Measurements from ENCODE around the gene NLGN4X.
"Not testable (repeated sequence)": the region's sequence is repeated elsewhere in the genome, so short reads cannot be mapped to it uniquely, and the experiment has no call there.

NLGN4X gene

DNA sequence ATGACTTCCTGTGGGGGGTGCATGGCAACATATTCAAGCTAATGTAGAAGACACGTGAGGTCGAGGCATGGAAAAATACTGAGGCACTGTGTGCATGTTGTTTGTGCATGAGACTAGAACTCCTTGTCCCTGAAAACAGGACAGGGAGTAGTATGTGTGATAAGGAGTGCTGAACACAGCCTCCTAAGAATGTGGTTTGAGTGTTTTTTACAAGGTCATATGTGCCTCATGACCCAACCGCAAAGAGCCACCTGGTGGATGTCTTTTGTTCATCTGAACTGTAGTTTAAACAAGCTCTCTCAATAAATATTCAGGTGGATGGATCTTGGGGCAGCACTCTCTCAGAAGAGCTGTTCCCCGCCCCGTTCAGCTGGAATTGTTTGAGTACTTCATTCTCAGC, 226.6 kb downstream of the NLGN4X start:
- Mint-ChIP-seq H3K4me1 (no peaks in the 10 kb centered on the region), H3K9me3 (no peaks in the 10 kb centered on the region), H3K27me3 (no peaks in the 10 kb centered on the region), H3K36me3 (no peaks in the 10 kb centered on the region), H3K27ac (no peak overlapping the region), H3K4me3 (no peak overlapping the region)
- no peak for ATAC-seq

- no peaks in the 10 kb centered on the region for H3K36me3 Mint-ChIP-seq
- no peak for ATAC-seq
- no peaks in the 10 kb centered on the region for H3K9me3 Mint-ChIP-seq
- no peak overlapping the region for H3K4me3 Mint-ChIP-seq
- no peaks in the 10 kb centered on the region for H3K4me1 Mint-ChIP-seq
- H3K27me3 Mint-ChIP-seq = no peaks in the 10 kb centered on the region
- H3K27ac Mint-ChIP-seq = no peak overlapping the region
Observed at GRCh38 chrX:5998901-5999300, 229.8 kb downstream of the NLGN4X start.

- H3K4me3 Mint-ChIP-seq = no peak overlapping the region
- ATAC-seq = no peak
- H3K4me1 Mint-ChIP-seq = no peaks in the 10 kb centered on the region
Observed at GRCh38 chrX:5998456-5998855, 230.2 kb downstream of the NLGN4X start.

DNA sequence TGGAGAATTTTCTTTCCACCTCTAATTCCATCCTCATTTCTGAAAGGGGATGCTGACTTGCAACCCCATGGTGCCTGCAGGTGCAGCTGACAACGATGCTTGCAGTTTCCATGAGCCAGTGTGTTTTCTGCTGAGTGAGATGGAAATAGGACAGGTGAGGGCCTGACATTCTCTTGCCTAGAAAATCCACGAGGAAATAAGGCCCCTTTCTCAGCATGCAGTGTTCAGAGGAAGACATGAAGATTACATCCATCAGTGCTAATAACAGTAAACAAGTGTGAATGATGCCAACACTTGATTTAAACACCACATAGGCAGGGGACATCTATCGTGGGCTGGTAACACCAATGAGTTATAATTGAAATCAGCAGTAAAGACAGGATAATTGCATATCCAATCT, 237.3 kb downstream of the NLGN4X start:
- Mint-ChIP-seq H3K4me3 (no peak overlapping the region), H3K4me1 (no peaks in the 10 kb centered on the region), H3K27me3 (no peaks in the 10 kb centered on the region), H3K9me3 (no peaks in the 10 kb centered on the region), H3K36me3 (no peaks in the 10 kb centered on the region), H3K27ac (no peak overlapping the region)
- no peak for ATAC-seq

More at GRCh38 chrX:5998456-5998855, 230.2 kb downstream of the NLGN4X start:
- H3K27ac Mint-ChIP-seq = no peak overlapping the region
- no peaks in the 10 kb centered on the region for H3K27me3 Mint-ChIP-seq
- H3K9me3 Mint-ChIP-seq = no peaks in the 10 kb centered on the region
- H3K36me3 Mint-ChIP-seq = no peaks in the 10 kb centered on the region

GRCh38 chrX:5979338-5979737, 249.3 kb downstream of the NLGN4X start:
- H3K27ac Mint-ChIP-seq = no peak overlapping the region
- no peak for ATAC-seq

GRCh38 chrX:5976332-5976731, 252.3 kb downstream of the NLGN4X start:
- no peaks in the 10 kb centered on the region for H3K4me1 Mint-ChIP-seq
- no peak overlapping the region for H3K27ac Mint-ChIP-seq
- ATAC-seq = no peak
- H3K4me3 Mint-ChIP-seq = no peak overlapping the region
- H3K9me3 Mint-ChIP-seq = no peaks in the 10 kb centered on the region
- H3K27me3 Mint-ChIP-seq = no peaks in the 10 kb centered on the region
- H3K36me3 Mint-ChIP-seq = no peaks in the 10 kb centered on the region

More at GRCh38 chrX:5979338-5979737, 249.3 kb downstream of the NLGN4X start:
- Mint-ChIP-seq H3K4me1 (no peaks in the 10 kb centered on the region), H3K36me3 (no peaks in the 10 kb centered on the region), H3K4me3 (no peak overlapping the region), H3K9me3 (no peaks in the 10 kb centered on the region), H3K27me3 (no peaks in the 10 kb centered on the region)

DNA sequence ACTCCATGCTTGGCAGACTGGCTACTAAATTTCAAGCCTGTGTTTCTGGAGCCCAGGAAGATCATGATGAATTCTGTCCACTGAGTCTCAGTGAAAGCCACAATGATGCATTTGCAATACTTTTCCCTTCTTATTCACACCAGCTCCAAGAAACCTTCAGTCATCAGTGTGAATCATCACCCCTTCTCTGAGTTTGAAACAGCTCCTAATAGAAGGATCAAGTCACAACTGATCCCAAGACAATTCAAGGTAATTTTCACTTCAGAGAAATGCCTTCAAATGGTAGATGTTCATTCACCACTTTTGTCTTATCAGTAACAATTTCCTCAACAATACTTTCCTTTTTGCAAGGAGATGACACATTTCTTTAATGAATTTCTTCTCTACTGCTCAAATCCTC, 257.4 kb downstream of the NLGN4X start:
- H3K27ac Mint-ChIP-seq = no peak overlapping the region
- no peaks in the 10 kb centered on the region for H3K27me3 Mint-ChIP-seq
- ATAC-seq = no peak
- H3K9me3 Mint-ChIP-seq = no peaks in the 10 kb centered on the region
- no peaks in the 10 kb centered on the region for H3K36me3 Mint-ChIP-seq
- no peak overlapping the region for H3K4me3 Mint-ChIP-seq
- H3K4me1 Mint-ChIP-seq = no peaks in the 10 kb centered on the region

DNA sequence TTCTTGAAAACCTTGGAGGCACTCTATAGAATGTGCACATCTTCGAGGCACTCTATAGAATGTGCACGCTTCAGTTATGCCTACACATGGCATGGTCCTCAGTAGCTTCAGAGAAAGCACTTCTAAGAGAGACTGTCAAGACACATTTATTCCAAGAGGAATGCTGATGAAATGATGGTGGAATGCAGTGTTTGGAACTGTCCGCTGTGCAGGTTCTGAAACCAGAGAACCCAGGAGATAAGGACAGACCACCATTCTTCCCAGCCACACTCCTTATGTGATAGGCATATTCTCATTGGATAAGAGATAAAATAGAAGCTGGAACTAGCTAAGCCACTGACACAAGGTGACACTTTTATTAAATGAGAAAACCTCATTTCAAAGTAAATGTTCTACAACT, 263.3 kb downstream of the NLGN4X start:
- Mint-ChIP-seq H3K4me3 (no peak overlapping the region), H3K27ac (no peak overlapping the region), H3K36me3 (no peaks in the 10 kb centered on the region), H3K4me1 (no peaks in the 10 kb centered on the region), H3K9me3 (no peaks in the 10 kb centered on the region), H3K27me3 (no peaks in the 10 kb centered on the region)
- no peak for ATAC-seq

GRCh38 chrX:5959286-5959685, 269.4 kb downstream of the NLGN4X start:
- no peak overlapping the region for H3K4me3 Mint-ChIP-seq
- no peaks in the 10 kb centered on the region for H3K4me1 Mint-ChIP-seq
- no peaks in the 10 kb centered on the region for H3K27me3 Mint-ChIP-seq
- H3K27ac Mint-ChIP-seq = no peak overlapping the region
- H3K36me3 Mint-ChIP-seq = no peaks in the 10 kb centered on the region
- ATAC-seq = no peak
- no peaks in the 10 kb centered on the region for H3K9me3 Mint-ChIP-seq

DNA sequence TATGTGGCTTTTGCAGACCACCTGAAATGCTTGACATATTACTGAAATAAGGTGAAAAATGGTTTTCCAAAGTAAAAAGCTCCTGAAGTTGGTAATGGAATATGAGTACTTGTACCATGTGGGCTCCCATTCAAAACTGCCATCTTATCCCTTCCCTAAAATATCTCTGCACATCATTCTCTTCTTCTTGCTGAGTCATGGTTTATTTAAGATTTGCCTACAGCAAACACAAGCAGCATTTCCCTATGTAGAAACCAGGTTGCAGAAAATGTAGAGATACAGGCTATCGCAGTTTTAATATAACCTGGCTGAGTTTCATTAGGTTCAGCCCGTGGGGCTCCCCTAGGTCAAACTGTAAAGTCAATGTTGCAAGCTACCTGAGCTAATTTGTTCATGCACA, 270.1 kb downstream of the NLGN4X start:
- H3K27ac Mint-ChIP-seq = no peak overlapping the region
- H3K36me3 Mint-ChIP-seq = no peaks in the 10 kb centered on the region
- ATAC-seq = no peak
- no peaks in the 10 kb centered on the region for H3K4me1 Mint-ChIP-seq
- no peaks in the 10 kb centered on the region for H3K27me3 Mint-ChIP-seq
- H3K9me3 Mint-ChIP-seq = no peaks in the 10 kb centered on the region
- H3K4me3 Mint-ChIP-seq = no peak overlapping the region

GRCh38 chrX:5957506-5957905, 271.2 kb downstream of the NLGN4X start:
- Mint-ChIP-seq H3K4me1 (no peaks in the 10 kb centered on the region), H3K27ac (no peak overlapping the region), H3K4me3 (no peak overlapping the region), H3K36me3 (no peaks in the 10 kb centered on the region), H3K27me3 (no peaks in the 10 kb centered on the region), H3K9me3 (no peaks in the 10 kb centered on the region)
- ATAC-seq = no peak

- Mint-ChIP-seq H3K27me3 (no peaks in the 10 kb centered on the region), H3K9me3 (peaks cover 4% of the 10 kb centered on the region), H3K36me3 (no peaks in the 10 kb centered on the region), H3K4me1 (no peaks in the 10 kb centered on the region), H3K27ac (no peak overlapping the region), H3K4me3 (no peak overlapping the region)
- no peak for ATAC-seq
Observed at GRCh38 chrX:5936438-5936837, 292.2 kb downstream of the NLGN4X start.

DNA sequence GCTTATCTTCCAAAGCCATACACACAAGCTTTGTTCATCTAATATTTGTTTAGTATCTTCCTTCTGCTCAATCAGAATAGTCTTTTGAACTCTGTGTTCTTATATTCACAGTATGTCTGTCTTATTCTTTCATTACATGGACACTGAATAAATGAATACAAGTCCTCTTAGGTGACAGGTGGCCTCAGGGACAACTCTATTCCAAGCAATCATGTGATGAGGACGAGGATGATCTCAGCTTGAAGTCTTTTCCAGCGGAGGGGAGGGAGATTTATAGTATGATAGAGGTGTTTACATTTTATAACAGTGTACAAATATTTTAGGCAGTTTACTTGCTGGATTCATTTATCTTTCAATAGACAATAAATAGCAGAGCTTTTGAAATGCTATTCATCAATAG, 300.4 kb downstream of the NLGN4X start:
- no peak for ATAC-seq
- H3K9me3 Mint-ChIP-seq = no peaks in the 10 kb centered on the region
- H3K27ac Mint-ChIP-seq = no peak overlapping the region
- no peaks in the 10 kb centered on the region for H3K4me1 Mint-ChIP-seq
- H3K36me3 Mint-ChIP-seq = no peaks in the 10 kb centered on the region
- no peak overlapping the region for H3K4me3 Mint-ChIP-seq
- no peaks in the 10 kb centered on the region for H3K27me3 Mint-ChIP-seq

GRCh38 chrX:5916945-5917344, 311.7 kb downstream of the NLGN4X start:
- no peaks in the 10 kb centered on the region for H3K27me3 Mint-ChIP-seq
- H3K36me3 Mint-ChIP-seq = no peaks in the 10 kb centered on the region
- no peaks in the 10 kb centered on the region for H3K4me1 Mint-ChIP-seq
- ATAC-seq = no peak
- no peak overlapping the region for H3K27ac Mint-ChIP-seq
- H3K4me3 Mint-ChIP-seq = no peak overlapping the region
- H3K9me3 Mint-ChIP-seq = peaks cover 2% of the 10 kb centered on the region

DNA sequence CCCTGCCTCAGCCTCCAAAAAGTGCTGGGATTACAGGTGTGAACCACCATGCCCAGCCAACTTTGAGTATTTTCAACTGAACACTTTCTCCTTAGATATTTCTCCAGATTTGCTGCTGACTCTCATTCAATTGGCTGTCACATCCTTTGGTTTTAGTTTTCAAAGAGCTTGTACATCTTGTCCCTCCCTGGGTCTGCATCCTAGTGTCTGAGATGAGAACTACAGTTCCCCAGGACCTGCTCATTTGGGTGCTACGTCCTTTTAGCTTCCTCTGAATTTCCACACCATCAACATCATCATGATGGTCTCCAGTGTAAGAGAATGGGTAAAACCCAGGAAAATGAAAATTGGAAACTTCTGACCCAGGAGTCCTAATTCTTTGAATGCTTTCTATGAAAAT, 312.9 kb downstream of the NLGN4X start:
- Mint-ChIP-seq H3K4me3 (no peak overlapping the region), H3K36me3 (no peaks in the 10 kb centered on the region), H3K4me1 (no peaks in the 10 kb centered on the region), H3K9me3 (peaks cover 2% of the 10 kb centered on the region), H3K27me3 (no peaks in the 10 kb centered on the region), H3K27ac (no peak overlapping the region)
- ATAC-seq = no peak

DNA sequence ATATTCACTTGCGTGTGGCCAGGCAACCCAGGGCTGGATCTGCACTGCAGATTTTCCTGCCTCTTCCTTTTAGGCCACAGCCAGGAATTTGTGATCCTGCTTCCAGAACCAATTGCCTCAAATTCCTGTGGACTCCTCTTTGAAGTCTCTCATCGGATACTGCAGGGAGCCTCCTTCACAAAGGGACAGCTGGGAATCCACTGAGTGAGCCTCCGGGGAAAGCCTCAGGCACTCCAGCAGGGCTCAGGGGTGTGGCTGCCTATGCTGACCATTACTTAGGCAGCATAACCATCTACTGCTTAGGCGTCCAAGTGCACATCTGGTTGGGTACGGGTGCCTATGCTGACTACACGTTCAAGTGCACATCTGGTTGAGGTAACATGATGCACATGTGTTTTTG, 321.5 kb downstream of the NLGN4X start:
- H3K36me3 Mint-ChIP-seq = no peaks in the 10 kb centered on the region
- no peaks in the 10 kb centered on the region for H3K27me3 Mint-ChIP-seq
- no peak overlapping the region for H3K4me3 Mint-ChIP-seq
- no peak for ATAC-seq
- no peak overlapping the region for H3K27ac Mint-ChIP-seq
- peaks cover 4% of the 10 kb centered on the region for H3K9me3 Mint-ChIP-seq
- H3K4me1 Mint-ChIP-seq = no peaks in the 10 kb centered on the region

- not testable (repeated sequence) for H3K27ac Mint-ChIP-seq, H3K4me3 Mint-ChIP-seq, H3K4me1 Mint-ChIP-seq, H3K27me3 Mint-ChIP-seq, H3K36me3 Mint-ChIP-seq, H3K9me3 Mint-ChIP-seq, ATAC-seq
Observed at GRCh38 chrX:5903586-5904190, 325.0 kb downstream of the NLGN4X start.

Measured in stimulated activated memory B cell treated with anti-CD40 and anti-IgM and Interleukin-4, amounts not matched to agents 10 μg/mL and 1 μg/mL and 100 μg/mL, for 72 hours (primary cell).